Activated CD4-positive, alpha-beta T cell treated with anti-CD3 and anti-CD28 coated beads, Interleukin-2, amount 50 U/mL, for 48 hours (primary cell): ENCODE measurements around the gene BANP.
"Not testable (repeated sequence)": the region's sequence is repeated elsewhere in the genome, so short reads cannot be mapped to it uniquely, and the experiment has no call there.

Source experiments
- DNase-seq, 2 experiments: peaks; one replicate each; pipeline ENCODE4 v3.0.0-alpha.2; 2020

Gene BANP

GRCh38 chr16:88016964-88017363 lies 65.7 kb downstream of the BANP start:
- DNase-seq = no peak

- no peak for DNase-seq
Measured at GRCh38 chr16:88017587-88018101, 66.4 kb downstream of the BANP start.

- DNase-seq = not testable (repeated sequence)
Measured at GRCh38 chr16:88018382-88018781, 67.1 kb downstream of the BANP start.

- DNase-seq = not testable (repeated sequence)
Measured at GRCh38 chr16:88019041-88019820, 68.0 kb downstream of the BANP start.

GRCh38 chr16:88019821-88020515 lies 68.7 kb downstream of the BANP start:
- DNase-seq = no peak

GRCh38 chr16:88020516-88020885 lies 69.3 kb downstream of the BANP start:
- no peak for DNase-seq

GRCh38 chr16:88021041-88021970 lies 70.1 kb downstream of the BANP start:
- not testable (repeated sequence) for DNase-seq

- no peak for DNase-seq
Measured at GRCh38 chr16:88022076-88023042, 71.1 kb downstream of the BANP start.

- no peak for DNase-seq
Measured at GRCh38 chr16:88023366-88023765, 72.1 kb downstream of the BANP start.

GRCh38 chr16:88023786-88024185 lies 72.6 kb downstream of the BANP start:
- no peak for DNase-seq

- DNase-seq = not testable (repeated sequence)
Measured at GRCh38 chr16:88024491-88025085, 73.4 kb downstream of the BANP start.

- DNase-seq = peak; percentile 52 to 66
Measured at GRCh38 chr16:88025086-88025492, 73.9 kb downstream of the BANP start.

GRCh38 chr16:88025828-88026555 lies 74.8 kb downstream of the BANP start:
- DNase-seq = not testable (repeated sequence)

GRCh38 chr16:88026964-88027938 lies 76.0 kb downstream of the BANP start:
- no peak for DNase-seq

GRCh38 chr16:88028177-88028930 lies 77.1 kb downstream of the BANP start:
- DNase-seq = not testable (repeated sequence)

- no peak for DNase-seq
Measured at GRCh38 chr16:88030498-88030897, 79.3 kb downstream of the BANP start.

- DNase-seq = not testable (repeated sequence)
Measured at GRCh38 chr16:88030961-88031360, 79.7 kb downstream of the BANP start.

GRCh38 chr16:88033003-88033740 lies 81.9 kb downstream of the BANP start:
- not testable (repeated sequence) for DNase-seq
